A673 (cell line): ENCODE data around the gene EFCAB6. TPM values are rescaled to one million over a fixed set of nuclear protein-coding genes. Genes with fewer than 3 reads are reported as not detected.

Experiments used
- BruUV-seq: library from RNA; stranded (reverse); fragments of 400-500 nt; replicated peaks from 2 replicates; lab custom pipeline; 2021; lab: Mats Ljungman, UMichigan
- CTCF ChIA-PET: fragments of 300-600 bp; sonication (Branson Sonifier 250); formaldehyde crosslinking; loops from one replicate; lab custom pipeline; 2022; ENCODE audit warnings: antibody characterized with exemption; lab: Charles Lee
- POLR2A ChIA-PET: fragments of 300-600 bp; sonication (Branson Sonifier 250); formaldehyde crosslinking; loops from one replicate; lab custom pipeline; 2022; ENCODE audit warnings: antibody characterized with exemption; ENCODE audit not compliant: low non-redundant PET; lab: Charles Lee
- DNase-seq: peaks from one replicate; pipeline ENCODE4 v3.0.0-alpha.2; 2015; ENCODE audit warnings: low spot score
- H3K27ac ChIP-seq: fragments of 200-600 bp; sonication (generic); 2 replicates; pipeline ENCODE4 v1.5.1; 2016; ENCODE audit warnings: mixed run types, low read depth, mild to moderate bottlenecking, mixed read lengths, antibody characterized with exemption, low read length; ENCODE audit not compliant: poor library complexity, severe bottlenecking
- H3K27me3 ChIP-seq: fragments of 200-600 bp; sonication (generic); replicated peaks from 2 replicates; pipeline ENCODE4 v1.6.1; 2017; ENCODE audit warnings: mixed run types, low read depth, mild to moderate bottlenecking, mixed read lengths, antibody characterized with exemption, low read length; ENCODE audit not compliant: insufficient read depth, poor library complexity
- H3K36me3 ChIP-seq: fragments of 200-600 bp; sonication (generic); 2 replicates; pipeline ENCODE4 v1.6.1; 2016; ENCODE audit warnings: mixed run types, mild to moderate bottlenecking, mixed read lengths, antibody characterized with exemption, low read length; ENCODE audit not compliant: insufficient read depth, poor library complexity, severe bottlenecking
- H3K4me1 ChIP-seq: fragments of 200-600 bp; sonication (generic); 2 replicates; pipeline ENCODE4 v1.6.1; 2017; ENCODE audit warnings: mixed run types, mild to moderate bottlenecking, mixed read lengths, antibody characterized with exemption, low read length; ENCODE audit not compliant: insufficient read depth, poor library complexity, severe bottlenecking
- H3K4me3 ChIP-seq: fragments of 200-600 bp; sonication (generic); 2 replicates; pipeline ENCODE4 v1.5.1; 2016; ENCODE audit warnings: low read depth, mixed run types, mild to moderate bottlenecking, mixed read lengths, low read length; ENCODE audit not compliant: poor library complexity, severe bottlenecking
- H3K9me3 ChIP-seq: fragments of 200-600 bp; sonication (generic); 2 replicates; pipeline ENCODE4 v1.6.1; 2016; ENCODE audit warnings: mixed run types, low read depth, mild to moderate bottlenecking, mixed read lengths, antibody characterized with exemption, low read length; ENCODE audit not compliant: poor library complexity, severe bottlenecking
- CTCF ChIP-seq: fragments of 300-800, 200-600 bp; sonication (generic); conservative IDR thresholded peaks from 2 replicates; pipeline ENCODE4 v1.5.1; 2017; ENCODE audit warnings: low read depth, mild to moderate bottlenecking, antibody characterized with exemption, low read length, moderate library complexity, mixed read lengths
- EZH2 ChIP-seq: fragments of 200-600 bp; sonication (generic); IDR thresholded peaks from 2 replicates; pipeline ENCODE4 v1.6.1; 2017; ENCODE audit warnings: borderline replicate concordance, low read depth, mild to moderate bottlenecking, mixed read lengths, antibody characterized with exemption, low read length; ENCODE audit not compliant: poor library complexity, severe bottlenecking
- intact Hi-C: fragments of 100-400 bp; cut with micrococcal nuclease; formaldehyde crosslinking; loops from one replicate; pipeline ENCODE4 v1.10.0; 2022; ENCODE audit not compliant: unreplicated experiment
- total RNA-seq: library from RNA; stranded (reverse); gene quantifications from 2 replicates; pipeline ENCODE4 v1.2.3, GENCODE V29; 2021

The EFCAB6 gene
- total RNA-seq, 1 experiment from 2014 or later: 0.41 TPM

- ChIA-PET POLR2A (no interaction called here), CTCF (no interaction called here)
- BruUV-seq: no TSS peak
- H3K4me1 ChIP-seq: no peaks in the 10 kb centered on the region
- no peak overlapping the region for H3K27ac ChIP-seq
- H3K4me3 ChIP-seq: no peak overlapping the region
- intact Hi-C loops: no loop called here
- H3K36me3 ChIP-seq: no peaks in the 10 kb centered on the region
- H3K27me3 ChIP-seq: no peaks in the 10 kb centered on the region
- DNase-seq: no peak
- TF ChIP-seq EZH2 (no peak), CTCF (no peak)
- no peaks in the 10 kb centered on the region for H3K9me3 ChIP-seq
Observed at GRCh38 chr22:43505423-43505822, 306.7 kb downstream of the EFCAB6 start.

- CTCF ChIA-PET: no interaction called here
- intact Hi-C loops: no loop called here
- H3K9me3 ChIP-seq: no peaks in the 10 kb centered on the region
- H3K27me3 ChIP-seq: no peaks in the 10 kb centered on the region
- BruUV-seq: no TSS peak
- no peaks in the 10 kb centered on the region for H3K4me1 ChIP-seq
- POLR2A ChIA-PET: no interaction called here
- H3K36me3 ChIP-seq: no peaks in the 10 kb centered on the region
- TF ChIP-seq CTCF (no peak), EZH2 (no peak)
- DNase-seq: no peak
- H3K4me3 ChIP-seq: no peak overlapping the region
- no peak overlapping the region for H3K27ac ChIP-seq
Observed at GRCh38 chr22:43504666-43505261, 307.3 kb downstream of the EFCAB6 start.

GRCh38 chr22:43504068-43504467, 308.0 kb downstream of the EFCAB6 start:
- BruUV-seq: no TSS peak
- intact Hi-C loops: no loop called here
- Histone ChIP-seq H3K4me3 (no peak overlapping the region), H3K36me3 (no peaks in the 10 kb centered on the region), H3K27me3 (no peaks in the 10 kb centered on the region), H3K9me3 (no peaks in the 10 kb centered on the region), H3K4me1 (no peaks in the 10 kb centered on the region), H3K27ac (no peak overlapping the region)
- no peak for DNase-seq
- ChIA-PET CTCF (no interaction called here), POLR2A (no interaction called here)
- no peak for TF ChIP-seq CTCF
- TF ChIP-seq EZH2: no peak
